Measurements from ENCODE around the gene CD3D.
"Not testable (repeated sequence)": the region's sequence is repeated elsewhere in the genome, so short reads cannot be mapped to it uniquely, and the experiment has no call there.

CD3D gene

DNA sequence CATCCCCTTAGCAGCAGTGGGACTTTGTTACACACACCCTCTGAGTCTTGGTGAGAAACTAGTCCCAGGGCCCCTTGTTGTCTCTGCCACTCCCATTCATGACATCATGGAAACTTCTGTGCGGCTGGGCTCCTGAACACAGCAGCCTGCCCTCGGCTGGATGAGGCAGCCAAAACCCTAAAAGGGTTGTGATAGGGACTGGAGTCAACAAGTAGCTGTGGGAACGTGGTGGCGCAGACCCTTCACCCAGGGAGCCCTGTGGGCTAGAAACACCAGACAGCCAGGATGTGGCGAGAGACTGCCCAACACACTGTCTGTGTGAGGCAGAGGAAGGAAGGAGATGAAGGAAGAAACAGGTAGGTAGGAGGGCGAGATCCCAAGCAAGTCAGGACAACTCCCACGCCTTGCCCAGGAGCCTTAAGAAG is 3.9 kb downstream of the CD3D start:
- no peak for DNase-seq

DNA sequence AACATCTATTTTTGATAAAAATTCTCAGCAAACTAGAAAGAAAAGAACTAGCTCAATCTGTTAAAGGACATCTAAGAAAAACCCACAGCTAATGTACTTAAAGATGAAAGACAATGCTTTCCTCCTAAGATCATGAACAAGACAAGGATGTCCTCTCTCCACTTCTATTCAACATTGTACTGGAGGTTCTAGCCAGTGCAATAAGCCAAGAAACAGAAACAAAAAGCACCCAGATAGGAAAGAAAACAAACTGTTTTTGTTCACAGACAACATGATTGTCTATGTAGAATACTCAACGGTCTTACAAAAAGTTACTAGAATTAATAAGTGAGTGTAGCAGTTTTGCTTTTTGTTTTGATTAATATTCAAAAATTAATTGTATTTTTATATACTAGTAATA is 7.8 kb downstream of the CD3D start:
- no peak for DNase-seq

DNA sequence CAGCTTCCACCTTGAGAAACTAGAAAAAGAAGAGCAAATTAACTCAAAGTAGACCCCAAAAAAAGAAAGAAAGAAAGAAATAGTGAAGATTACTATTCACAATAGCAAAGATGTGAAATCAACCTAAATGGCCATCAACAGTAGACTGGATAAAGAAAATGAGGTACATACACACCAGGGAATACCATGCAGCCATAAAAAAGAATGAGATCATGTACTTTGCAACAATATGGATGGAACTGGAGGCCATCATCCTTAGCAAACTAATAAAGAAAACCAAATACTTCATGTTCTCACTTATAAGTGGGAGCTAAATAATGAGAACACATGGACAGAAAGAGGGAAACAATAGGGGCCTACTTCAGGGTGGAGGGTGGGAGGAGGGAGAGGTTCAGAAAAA is 13.8 kb downstream of the CD3D start:
- no peak for DNase-seq

DNA sequence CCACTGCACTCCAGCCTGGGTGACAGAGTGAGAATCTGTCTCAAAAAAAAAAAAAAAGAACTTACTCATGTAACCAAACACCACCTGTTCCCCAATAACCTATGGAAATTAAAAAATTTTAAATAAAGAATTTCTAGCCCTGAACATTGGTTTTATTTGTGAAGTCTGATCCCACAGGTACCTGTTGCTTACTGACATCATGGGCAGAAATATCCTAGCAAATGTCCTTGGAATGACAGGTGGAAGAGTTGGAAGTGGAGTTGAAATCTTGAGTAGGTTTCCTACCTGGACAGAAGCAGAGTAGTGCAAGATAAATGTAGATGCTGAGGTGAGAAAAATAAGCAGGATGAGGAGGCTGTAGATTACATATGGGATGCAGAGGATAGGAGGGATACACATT is 17.2 kb downstream of the CD3D start:
- no peak for DNase-seq

DNA sequence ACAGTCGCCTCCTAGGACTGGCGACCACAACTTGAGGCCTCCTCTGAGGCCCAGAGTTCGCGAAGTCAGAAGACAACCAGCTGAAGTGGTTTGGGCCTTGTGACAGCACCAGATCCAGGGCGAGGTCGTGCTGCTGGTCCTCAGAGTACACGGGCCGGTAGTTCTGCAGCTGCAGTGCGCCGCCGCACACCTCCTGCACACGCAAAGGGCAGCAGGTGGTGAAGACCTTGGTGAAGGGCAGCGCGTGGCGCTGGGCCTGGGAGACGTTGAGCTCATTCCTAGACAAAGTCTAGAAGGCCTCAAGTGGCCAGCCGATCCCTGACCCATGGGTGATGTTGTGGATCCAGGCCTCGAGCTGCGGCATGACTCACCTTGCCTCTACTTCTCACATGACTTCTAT is 19.8 kb downstream of the CD3D start:
- no peak for DNase-seq

DNA sequence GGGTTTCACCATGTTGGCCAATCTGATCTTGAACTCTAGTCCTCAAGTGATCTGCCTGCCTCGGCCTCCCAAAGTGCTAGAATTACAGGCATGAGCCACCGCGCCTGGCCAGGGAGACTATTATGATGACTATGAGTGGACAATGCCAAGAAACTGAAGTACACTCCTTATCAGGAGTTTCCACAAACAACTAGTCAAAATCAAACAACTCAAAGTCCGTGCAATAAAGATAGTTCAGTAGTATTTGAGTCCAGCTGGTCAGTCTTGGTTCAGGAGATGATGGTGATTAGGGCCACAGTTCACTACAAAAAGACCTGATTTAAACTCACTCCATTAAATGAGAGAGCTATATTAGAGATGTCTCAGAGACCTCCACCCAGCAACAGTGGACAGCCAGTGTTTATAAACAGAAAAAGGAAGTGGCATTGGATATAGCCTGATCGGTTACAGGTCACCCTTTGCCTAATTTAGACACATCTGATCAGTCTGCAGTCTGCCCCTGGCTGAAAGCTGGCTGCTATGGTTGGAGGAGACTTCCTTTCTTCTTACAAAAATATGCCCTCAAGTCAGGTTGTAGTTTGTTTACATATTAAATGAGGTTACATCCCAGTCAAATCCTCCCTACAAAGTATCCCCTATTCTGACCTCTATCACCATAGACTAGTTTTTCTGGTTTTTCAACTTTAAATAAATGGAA is 21.0 kb downstream of the CD3D start:
- no peak for DNase-seq

DNA sequence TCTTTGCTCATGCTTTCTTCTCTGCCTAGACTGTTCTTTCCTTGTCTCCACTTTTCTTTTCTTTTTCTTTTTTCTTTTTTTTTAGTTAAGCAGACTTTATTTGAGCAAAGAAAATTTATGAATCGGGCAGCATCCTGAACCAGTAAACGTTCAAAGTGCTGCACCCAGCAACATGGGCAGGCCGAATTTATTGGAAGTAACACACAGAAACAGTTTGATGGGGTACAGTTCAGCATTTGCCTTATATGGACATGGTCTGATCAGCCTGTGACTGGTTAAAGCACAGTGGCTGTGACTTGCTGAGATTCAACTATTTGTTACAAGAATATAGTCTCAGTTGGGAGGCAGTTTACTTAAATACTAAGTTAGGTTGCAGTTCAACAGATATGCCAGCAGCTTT is 22.0 kb downstream of the CD3D start:
- DNase-seq, result no peak

DNA sequence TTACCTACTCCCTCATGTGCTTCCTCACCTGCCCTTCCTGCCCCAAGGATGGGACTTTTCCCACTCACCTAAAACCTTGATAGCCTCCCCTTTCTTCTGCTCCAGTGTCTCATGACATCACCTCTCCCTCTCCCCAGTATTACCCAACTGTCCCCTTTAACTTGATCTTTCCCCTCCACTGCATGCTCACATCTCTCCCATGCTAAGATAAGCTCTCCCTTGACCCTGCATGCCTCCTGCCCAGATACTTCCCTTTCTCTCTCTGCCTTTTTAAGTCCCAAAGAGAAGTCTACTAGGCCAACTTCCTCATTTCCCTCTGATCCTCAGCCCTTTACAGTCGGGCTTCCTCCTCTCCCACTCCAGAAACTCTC is 23.2 kb downstream of the CD3D start:
- DNase-seq, result peak; percentile 96

DNA sequence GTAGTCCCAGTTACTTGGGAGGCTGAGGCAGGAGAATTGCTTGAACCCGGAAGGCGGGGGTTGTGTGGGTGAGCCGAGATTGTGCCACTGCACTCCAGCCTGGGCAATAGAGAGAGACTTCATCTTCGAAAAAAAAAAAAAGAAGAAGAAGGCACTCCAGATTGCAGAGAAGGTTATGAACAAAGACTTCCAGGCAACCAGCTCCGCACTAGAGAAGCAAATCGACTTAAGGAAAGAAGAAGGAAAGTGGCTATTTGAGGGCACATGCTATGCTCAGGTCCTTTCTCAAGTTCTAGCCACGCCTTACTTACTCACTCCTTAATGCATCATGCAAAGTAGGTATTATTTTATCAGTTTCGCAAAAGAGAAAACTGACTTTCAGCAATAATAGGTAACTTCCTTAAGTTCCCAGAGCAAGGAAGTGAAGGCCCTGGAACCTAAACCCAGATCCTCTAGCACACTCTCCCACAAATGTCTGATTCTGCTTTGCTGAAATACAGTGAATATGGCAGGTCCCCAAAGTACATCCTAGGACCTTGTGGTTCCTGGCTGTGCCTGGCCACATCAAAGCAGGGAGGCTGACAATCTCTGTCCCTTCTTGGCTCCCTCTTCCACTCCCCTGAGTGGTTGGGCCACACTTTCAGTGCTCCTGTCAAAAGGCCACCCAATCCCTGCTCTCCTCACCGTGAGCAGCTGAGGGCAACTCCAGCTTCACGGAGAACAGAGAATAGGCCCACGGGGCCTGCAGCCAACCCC is 23.7 kb downstream of the CD3D start:
- DNase-seq, result no peak

DNA sequence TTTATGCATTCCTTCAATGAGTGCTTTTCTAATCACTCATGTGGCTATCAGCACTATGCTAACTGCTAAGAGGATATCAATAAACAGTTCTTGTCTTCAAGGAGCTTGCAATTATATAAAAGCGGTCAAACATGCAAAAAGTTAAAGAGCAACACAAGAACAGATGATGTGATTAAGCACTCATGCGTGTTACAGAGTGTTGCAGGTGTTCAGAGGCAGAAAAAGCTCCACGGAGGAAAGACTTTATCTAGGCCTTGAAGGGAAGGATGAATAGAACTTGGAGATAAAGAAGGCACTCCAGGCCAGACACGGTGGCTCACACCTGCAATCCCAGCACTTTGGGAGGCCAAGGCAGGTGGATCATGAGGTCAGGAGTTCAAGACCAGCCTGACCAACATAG is 24.4 kb downstream of the CD3D start:
- DNase-seq, result no peak

DNA sequence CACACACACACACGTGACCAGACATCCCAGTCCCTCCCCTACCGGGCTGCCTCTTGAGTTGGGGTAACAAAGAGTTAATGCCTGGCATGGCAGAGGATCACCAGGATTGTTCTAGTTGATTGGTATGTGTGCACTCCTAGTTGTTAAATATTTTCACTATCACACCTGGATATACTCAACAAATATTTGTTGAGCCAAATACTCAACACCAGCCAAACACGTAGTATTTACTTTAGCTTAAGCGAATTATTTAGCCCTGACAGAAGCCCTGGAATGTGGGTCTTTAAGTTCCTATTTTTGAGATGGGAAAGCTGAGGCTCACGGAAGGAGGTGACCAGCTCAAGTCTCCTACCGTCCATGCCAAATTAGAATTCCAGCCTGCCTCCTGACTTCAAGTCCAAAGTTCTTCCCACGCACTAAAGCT is 27.5 kb downstream of the CD3D start:
- no peak for DNase-seq

DNA sequence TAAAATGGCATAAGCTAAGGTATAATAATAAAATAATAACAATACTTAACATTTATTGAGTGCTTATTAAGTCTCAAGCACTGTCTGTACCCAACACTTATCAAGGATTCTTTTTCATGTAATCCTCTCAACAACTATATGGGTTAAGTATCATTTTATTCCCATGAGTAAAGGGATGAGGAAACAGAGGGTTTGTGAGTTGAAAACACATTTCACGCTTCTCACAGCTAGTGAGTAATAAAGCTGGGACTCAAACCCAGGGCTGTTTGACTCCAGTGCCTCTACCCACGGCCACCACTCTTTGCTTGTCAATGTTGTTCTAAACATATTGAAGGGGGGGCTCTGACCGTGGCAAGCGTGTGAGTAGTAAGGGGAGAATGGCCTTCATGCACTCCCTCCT is 29.3 kb downstream of the CD3D start:
- DNase-seq, result no peak

DNA sequence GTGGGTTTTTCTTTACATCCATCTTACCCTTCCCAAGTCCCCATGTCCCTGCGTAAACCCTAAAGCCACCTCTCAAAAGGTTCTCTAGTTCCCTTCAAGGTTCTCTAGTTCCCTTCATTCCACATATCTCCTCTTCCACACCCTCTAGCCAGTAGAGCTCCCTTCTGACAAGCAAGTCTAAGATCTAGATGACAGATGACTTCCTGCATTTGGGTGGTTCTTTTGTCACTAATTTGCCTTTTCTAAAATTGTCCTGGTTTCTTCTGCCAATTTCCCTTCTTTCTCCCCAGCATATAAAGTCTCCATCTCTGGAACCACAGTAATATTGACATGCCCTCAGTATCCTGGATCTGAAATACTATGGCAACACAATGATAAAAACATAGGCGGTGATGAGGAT is 30.2 kb downstream of the CD3D start:
- DNase-seq, result no peak

DNA sequence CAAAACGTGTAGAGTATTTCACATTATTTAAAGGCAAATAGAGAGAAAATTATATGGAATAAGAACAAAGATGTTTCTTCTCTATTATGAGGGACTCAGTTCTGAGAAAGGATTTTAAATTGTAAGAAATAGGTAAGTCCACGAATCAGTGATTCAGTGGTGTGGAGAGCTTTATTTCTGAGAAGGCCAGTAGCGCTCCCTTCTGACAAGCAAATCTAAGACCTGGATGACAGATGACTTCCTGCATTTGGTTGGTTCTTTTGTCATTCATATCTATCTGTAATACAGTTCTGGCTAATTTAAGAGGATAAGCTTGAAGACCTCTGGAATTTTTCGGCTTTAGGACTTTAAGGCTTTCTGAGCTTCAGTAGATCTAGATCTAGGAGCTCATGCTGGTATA is 31.0 kb downstream of the CD3D start:
- no peak for DNase-seq

DNA sequence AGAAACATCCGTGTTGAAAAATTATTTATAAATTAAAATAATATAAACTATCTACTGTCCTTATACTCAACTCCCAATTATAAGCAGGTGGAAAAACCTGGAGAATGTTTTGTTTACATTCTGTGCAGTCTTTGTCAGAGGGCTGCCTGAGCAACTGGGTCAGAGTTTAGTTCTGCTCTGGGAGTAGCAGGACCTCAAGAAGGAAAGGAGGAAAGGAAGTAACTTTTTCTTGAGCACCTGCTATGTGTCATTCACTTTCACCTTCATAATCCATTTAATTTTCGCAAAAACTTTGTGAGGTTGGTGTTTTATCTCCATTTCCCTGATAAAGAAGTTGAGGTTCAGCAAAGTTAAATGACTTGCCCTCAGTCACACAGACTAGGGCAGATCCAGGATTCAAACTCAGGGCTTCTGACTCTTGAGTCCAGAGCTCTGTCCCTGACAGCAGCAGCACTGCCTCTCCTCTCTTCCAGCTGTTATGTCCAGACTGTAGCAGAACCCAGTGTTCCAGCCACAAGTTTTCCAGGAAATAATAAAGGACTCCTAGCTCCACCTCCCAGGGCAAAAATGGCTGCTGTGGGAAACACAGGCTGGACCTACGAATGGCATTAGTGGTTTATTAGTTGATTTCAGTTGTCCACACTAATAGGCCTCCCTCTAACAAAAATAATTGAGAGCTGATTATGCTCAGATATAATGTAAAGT is 31.6 kb downstream of the CD3D start:
- no peak for DNase-seq

DNA sequence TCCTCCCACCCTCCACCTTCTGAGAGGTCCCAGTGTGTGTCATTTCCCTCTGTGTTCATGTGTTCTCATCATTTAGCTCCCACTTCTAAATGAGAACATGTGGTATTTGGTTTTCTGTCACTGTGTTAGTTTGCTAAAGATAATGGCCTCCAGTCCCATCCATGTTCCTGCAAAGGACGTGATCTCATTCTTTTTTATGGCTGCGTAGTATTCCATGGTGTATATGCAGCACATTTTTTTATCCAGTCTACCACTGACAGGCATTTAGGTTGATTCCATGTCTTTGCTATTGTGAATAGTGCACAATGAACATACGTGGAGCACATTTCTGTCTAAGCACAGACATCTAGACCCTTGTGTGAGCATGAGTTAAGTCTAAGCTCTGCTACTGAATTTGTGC is 32.2 kb downstream of the CD3D start:
- DNase-seq, result no peak

DNA sequence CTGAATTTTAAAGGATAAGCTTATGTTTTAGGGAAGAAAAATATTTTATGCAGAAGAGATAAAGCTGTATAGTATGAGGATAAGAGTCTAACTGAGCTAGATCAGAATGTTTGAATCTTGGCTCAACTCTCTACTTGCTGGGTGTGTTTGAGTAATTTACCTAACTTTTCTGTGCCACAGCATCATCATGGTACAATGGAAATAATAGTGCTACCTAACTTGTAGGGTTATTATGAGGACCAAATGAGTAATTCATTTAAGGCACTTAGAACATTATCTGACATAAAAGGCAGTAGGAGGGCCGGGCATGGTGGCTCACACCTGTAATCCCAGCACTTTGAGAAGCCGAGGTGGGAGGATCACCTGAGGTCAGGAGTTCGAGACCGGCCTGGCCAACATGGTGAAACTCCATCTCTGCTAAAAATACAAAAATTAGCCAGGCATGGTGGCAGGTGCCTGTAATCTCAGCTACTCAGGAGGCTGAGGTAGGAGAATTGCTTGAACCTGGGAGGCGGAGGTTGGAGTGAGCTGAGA is 33.4 kb downstream of the CD3D start:
- not testable (repeated sequence) for DNase-seq

DNA sequence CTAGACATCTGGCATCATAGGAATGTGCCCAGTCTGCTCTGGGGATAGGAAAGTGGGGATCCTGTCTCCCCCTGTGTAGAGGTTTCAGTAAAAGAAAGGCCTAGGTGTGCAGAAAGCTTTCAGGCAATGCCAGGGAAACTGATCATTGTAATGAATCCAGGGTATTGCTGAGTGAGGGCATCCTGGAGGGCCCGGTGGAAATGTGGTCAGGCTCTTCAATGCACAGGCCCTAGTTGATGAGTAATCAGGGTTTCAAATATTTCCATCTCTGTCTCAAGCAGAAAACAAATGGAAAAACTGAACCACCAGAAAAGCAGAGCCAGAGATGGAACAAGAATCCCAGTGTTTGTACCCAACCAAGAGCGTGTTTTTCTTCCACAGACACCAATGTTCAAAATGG is 35.9 kb downstream of the CD3D start:
- DNase-seq, result no peak

DNA sequence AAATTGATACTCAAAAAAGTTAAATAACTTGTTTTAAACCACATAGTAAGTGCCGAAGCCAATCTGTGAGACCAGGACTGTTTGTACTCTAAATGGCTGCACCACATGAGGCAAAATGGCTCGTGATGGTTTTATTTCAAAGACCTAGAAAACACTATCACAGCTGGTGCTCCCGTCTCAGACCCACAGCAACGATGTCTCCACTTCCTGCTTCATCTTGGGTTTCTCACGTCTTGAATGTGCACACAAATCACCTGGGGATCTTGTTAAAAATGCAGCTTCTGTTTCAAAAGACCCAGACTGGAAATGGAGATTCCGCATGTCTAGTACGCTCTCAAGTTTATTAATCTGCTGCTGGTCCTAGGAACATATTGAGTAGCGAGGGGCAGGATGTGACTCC is 36.8 kb downstream of the CD3D start:
- no peak for DNase-seq

DNA sequence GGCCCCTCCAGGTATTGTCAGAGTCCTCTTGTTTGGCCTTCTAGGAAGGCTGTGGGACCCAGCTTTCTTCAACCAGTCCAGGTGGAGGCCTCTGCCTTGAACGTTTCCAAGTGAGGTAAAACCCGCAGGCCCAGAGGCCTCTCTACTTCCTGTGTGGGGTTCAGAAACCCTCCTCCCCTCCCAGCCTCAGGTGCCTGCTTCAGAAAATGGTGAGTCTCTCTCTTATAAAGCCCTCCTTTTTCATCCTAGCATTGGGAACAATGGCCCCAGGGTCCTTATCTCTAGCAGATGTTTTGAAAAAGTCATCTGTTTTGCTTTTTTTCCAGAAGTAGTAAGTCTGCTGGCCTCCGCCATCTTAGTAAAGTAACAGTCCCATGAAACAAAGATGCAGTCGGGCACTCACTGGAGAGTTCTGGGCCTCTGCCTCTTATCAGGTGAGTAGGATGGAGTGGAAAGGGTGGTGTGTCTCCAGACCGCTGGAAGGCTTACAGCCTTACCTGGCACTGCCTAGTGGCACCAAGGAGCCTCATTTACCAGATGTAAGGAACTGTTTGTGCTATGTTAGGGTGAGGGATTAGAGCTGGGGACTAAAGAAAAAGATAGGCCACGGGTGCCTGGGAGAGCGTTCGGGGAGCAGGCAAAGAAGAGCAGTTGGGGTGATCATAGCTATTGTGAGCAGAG is 37.8 kb downstream of the CD3D start, which contains the start of gene CD3E:
TSS of gene CD3E (plus strand) at position 163 of the 681 bp plus-strand sequence. CDS start at position 386, 223 bp downstream.
- DNase-seq, result no peak

DNA sequence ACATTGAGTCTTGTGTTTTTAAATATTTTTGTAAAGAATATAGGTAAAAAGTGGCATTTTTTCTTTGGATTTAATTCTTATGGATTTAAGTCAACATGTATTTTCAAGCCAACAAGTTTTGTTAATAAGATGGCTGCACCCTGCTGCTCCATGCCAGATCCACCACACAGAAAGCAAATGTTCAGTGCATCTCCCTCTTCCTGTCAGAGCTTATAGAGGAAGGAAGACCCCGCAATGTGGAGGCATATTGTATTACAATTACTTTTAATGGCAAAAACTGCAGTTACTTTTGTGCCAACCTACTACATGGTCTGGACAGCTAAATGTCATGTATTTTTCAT is 38.3 kb downstream of the CD3D start:
- no peak for DNase-seq

DNA sequence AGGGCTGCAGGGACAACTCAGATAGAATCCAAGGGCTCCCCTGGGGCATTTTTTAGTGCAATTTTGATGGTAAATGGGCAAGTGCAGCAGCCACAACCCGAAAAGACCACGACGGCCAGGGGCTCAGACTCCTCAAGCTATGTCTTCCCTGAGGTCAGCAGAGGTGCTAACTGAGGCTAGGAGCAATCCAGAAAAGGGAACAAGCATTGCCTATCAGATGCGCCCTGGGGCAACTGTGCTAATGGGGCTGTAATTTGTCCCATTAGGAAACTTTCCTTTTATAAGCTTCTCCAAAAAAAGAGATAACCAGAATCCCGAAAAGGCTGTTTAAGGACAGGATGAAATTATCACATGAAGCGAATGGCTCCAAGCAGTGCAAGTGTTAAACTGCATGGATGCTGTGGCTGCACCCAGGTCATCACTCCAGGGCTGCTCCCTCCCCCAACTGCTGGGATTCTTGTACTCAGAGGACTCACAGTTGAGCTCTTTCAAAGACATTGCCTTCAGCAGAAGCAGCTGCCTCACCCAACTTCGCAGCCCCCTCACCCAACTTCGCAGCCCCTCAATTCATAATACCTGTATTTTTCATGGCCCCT is 40.8 kb downstream of the CD3D start:
- no peak for DNase-seq
